ENCODE measurements around the gene KLRC3. TPM values are rescaled to one million over a fixed set of nuclear protein-coding genes. Genes with fewer than 3 reads are reported as not detected.

KLRC3 gene
- total RNA-seq, 2 donors from 2014 or later, result not detected

- peaks cover 32% of the 10 kb centered on the region for H3K4me1 ChIP-seq
- peak overlapping the region; percentile 90 to 98 (median 91) for H3K27ac ChIP-seq
- no peaks in the 10 kb centered on the region for H3K36me3 ChIP-seq (replicated peaks in 1 of 2; ENCODE audit: insufficient read depth in 1 of 2, low read depth in 2 of 2)
- DNase-seq (peak; percentile 65 to 87 (median 75)), ATAC-seq (peak; percentile 81)
- no peaks in the 10 kb centered on the region for H3K9me3 ChIP-seq
- TF ChIP-seq POLR2A (IDR thresholded peaks at IDR 0.05), result no peak
- TF ChIP-seq, protein P1, sequence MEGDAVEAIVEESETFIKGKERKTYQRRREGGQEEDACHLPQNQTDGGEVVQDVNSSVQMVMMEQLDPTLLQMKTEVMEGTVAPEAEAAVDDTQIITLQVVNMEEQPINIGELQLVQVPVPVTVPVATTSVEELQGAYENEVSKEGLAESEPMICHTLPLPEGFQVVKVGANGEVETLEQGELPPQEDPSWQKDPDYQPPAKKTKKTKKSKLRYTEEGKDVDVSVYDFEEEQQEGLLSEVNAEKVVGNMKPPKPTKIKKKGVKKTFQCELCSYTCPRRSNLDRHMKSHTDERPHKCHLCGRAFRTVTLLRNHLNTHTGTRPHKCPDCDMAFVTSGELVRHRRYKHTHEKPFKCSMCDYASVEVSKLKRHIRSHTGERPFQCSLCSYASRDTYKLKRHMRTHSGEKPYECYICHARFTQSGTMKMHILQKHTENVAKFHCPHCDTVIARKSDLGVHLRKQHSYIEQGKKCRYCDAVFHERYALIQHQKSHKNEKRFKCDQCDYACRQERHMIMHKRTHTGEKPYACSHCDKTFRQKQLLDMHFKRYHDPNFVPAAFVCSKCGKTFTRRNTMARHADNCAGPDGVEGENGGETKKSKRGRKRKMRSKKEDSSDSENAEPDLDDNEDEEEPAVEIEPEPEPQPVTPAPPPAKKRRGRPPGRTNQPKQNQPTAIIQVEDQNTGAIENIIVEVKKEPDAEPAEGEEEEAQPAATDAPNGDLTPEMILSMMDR (IDR thresholded peaks at IDR 0.05), result peak in 1 of 7 experiments; percentile 3
- intact Hi-C loops (cut with DNase I), result no loop called here
- 0 to 1% methylated on average over 15 of the region's 15 CpGs for WGBS, 2 donors
- no peaks in the 10 kb centered on the region for H3K27me3 ChIP-seq
- peak overlapping the region; percentile 30 to 50 for H3K4me3 ChIP-seq
These were observed 55.4 kb downstream of the KLRC3 start for GRCh38 chr12:10364815-10365622.

GRCh38 chr12:10363914-10364814, 56.2 kb downstream of the KLRC3 start:
- TF ChIP-seq POLR2A (IDR thresholded peaks at IDR 0.05), result peak in 2 of 3 donors; percentile 66 to 67
- TF ChIP-seq, protein P1 (IDR thresholded peaks at IDR 0.05), result peak in 1 of 7 experiments; percentile 5
- ATAC-seq (peak; percentile 59), DNase-seq (peak; percentile 35 to 39 (median 36))
- peak overlapping the region; percentile 30 to 50 for H3K4me3 ChIP-seq
- WGBS, 2 donors, result 23 to 24% methylated on average over 19 of the region's 19 CpGs
- H3K27ac ChIP-seq, result peak overlapping the region; percentile 90 to 98 (median 91)
- H3K4me1 ChIP-seq, result peaks cover 32% of the 10 kb centered on the region
- no peaks in the 10 kb centered on the region for H3K36me3 ChIP-seq (replicated peaks in 1 of 2; ENCODE audit: insufficient read depth in 1 of 2, low read depth in 2 of 2)
- no peaks in the 10 kb centered on the region for H3K9me3 ChIP-seq
- intact Hi-C loops (cut with DNase I), result no loop called here
- H3K27me3 ChIP-seq, result no peaks in the 10 kb centered on the region

GRCh38 chr12:10363658-10363913, 56.8 kb downstream of the KLRC3 start:
- H3K4me3 ChIP-seq, result no peak overlapping the region
- no peak for ATAC-seq
- DNase-seq, result no peak
- intact Hi-C loops (cut with DNase I), result no loop called here
- TF ChIP-seq, protein P1 (IDR thresholded peaks at IDR 0.05), result no peak
- TF ChIP-seq POLR2A (IDR thresholded peaks at IDR 0.05), result no peak
- peaks cover 32% of the 10 kb centered on the region for H3K4me1 ChIP-seq
- 70 to 80% methylated on average over 5 of the region's 5 CpGs for WGBS, 2 donors
- no peaks in the 10 kb centered on the region for H3K9me3 ChIP-seq
- H3K27ac ChIP-seq, result peak overlapping the region; percentile 90 to 98 (median 91)
- no peaks in the 10 kb centered on the region for H3K36me3 ChIP-seq (replicated peaks in 1 of 2; ENCODE audit: insufficient read depth in 1 of 2, low read depth in 2 of 2)
- no peaks in the 10 kb centered on the region for H3K27me3 ChIP-seq

GRCh38 chr12:10362828-10363657, 57.4 kb downstream of the KLRC3 start:
- peak overlapping the region; percentile 90 to 98 (median 91) for H3K27ac ChIP-seq
- H3K36me3 ChIP-seq (replicated peaks in 1 of 2; ENCODE audit: insufficient read depth in 1 of 2, low read depth in 2 of 2), result no peaks in the 10 kb centered on the region
- intact Hi-C loops (cut with DNase I), result no loop called here
- no peak for TF ChIP-seq POLR2A (IDR thresholded peaks at IDR 0.05)
- TF ChIP-seq, protein P1 (IDR thresholded peaks at IDR 0.05), result no peak
- H3K4me3 ChIP-seq, result no peak overlapping the region
- ATAC-seq, result no peak
- no peaks in the 10 kb centered on the region for H3K9me3 ChIP-seq
- WGBS, 2 donors, result 61 to 65% methylated on average over 9 of the region's 9 CpGs
- H3K27me3 ChIP-seq, result no peaks in the 10 kb centered on the region
- H3K4me1 ChIP-seq, result peaks cover 32% of the 10 kb centered on the region
- no peak for DNase-seq
